ENCODE data around the gene NOP53.
"Not testable (repeated sequence)": the region's sequence is repeated elsewhere in the genome, so short reads cannot be mapped to it uniquely, and the experiment has no call there.

NOP53 gene

GRCh38 chr19:47718415-47719046 lies 26.8 kb upstream of the NOP53 start:
- not testable (repeated sequence) for DNase-seq (ENCODE audit: low spot score)

GRCh38 chr19:47719047-47719859 lies 26.1 kb upstream of the NOP53 start:
- DNase-seq (ENCODE audit: low spot score): no peak

GRCh38 chr19:47720669-47721422 lies 24.5 kb upstream of the NOP53 start:
- DNase-seq (ENCODE audit: low spot score): no peak

- DNase-seq (ENCODE audit: low spot score): no peak
Measured at GRCh38 chr19:47723581-47723940, 21.8 kb upstream of the NOP53 start.

GRCh38 chr19:47725759-47726401 lies 19.5 kb upstream of the NOP53 start:
- no peak for DNase-seq (ENCODE audit: low spot score)

GRCh38 chr19:47726467-47726866 lies 18.9 kb upstream of the NOP53 start:
- DNase-seq (ENCODE audit: low spot score): no peak

- not testable (repeated sequence) for DNase-seq (ENCODE audit: low spot score)
Measured at GRCh38 chr19:47728295-47728694, 17.1 kb upstream of the NOP53 start.

GRCh38 chr19:47729468-47729798 lies 15.9 kb upstream of the NOP53 start:
- no peak for DNase-seq (ENCODE audit: low spot score)

GRCh38 chr19:47729799-47730520 lies 15.4 kb upstream of the NOP53 start:
- DNase-seq (ENCODE audit: low spot score): no peak

GRCh38 chr19:47730521-47730889 lies 14.8 kb upstream of the NOP53 start:
- no peak for DNase-seq (ENCODE audit: low spot score)

- DNase-seq (ENCODE audit: low spot score): no peak
Measured at GRCh38 chr19:47730910-47731309, 14.4 kb upstream of the NOP53 start.

GRCh38 chr19:47735131-47735530 lies 10.2 kb upstream of the NOP53 start:
- no peak for DNase-seq (ENCODE audit: low spot score)

- no peak for DNase-seq (ENCODE audit: low spot score)
Measured at GRCh38 chr19:47740866-47741519, 4.4 kb upstream of the NOP53 start.

- no peak for DNase-seq (ENCODE audit: low spot score)
Measured at GRCh38 chr19:47741544-47742140, 3.7 kb upstream of the NOP53 start.

GRCh38 chr19:47742634-47743033 lies 2.7 kb upstream of the NOP53 start:
- no peak for DNase-seq (ENCODE audit: low spot score)

- not testable (repeated sequence) for DNase-seq (ENCODE audit: low spot score)
Measured at GRCh38 chr19:47746129-47746528, 783 bp downstream of the NOP53 start.

GRCh38 chr19:47749326-47749725 lies 4.0 kb downstream of the NOP53 start:
- no peak for DNase-seq (ENCODE audit: low spot score)

GRCh38 chr19:47750752-47751151 lies 5.4 kb downstream of the NOP53 start:
- no peak for DNase-seq (ENCODE audit: low spot score)

- no peak for DNase-seq (ENCODE audit: low spot score)
Measured at GRCh38 chr19:47752440-47753211, 7.3 kb downstream of the NOP53 start.

Measured in CD4-positive, alpha-beta T cell treated with Interleukin-15 for 4 hours (primary cell).